ENCODE measurements around the gene TSPEAR.

GRCh38 chr21:44603911-44604310, 107.5 kb downstream of the TSPEAR start:
- no peak for TF ChIP-seq ZNF324 (CRISPR knock-in tag; IDR thresholded peaks at IDR 0.05)
- TF ChIP-seq TRIM24 (IDR thresholded peaks at IDR 0.05): no peak
- no peak for TF ChIP-seq CTCF (IDR thresholded peaks at IDR 0.05 in 2 of 3, conservative IDR thresholded peaks at IDR 0.05 in 1 of 3; ENCODE audit: insufficient read depth in 2 of 3, low read depth in 1 of 3, low read length in 3 of 3)
- TF ChIP-seq JUNB (CRISPR knock-in tag; conservative IDR thresholded peaks at IDR 0.05): no peak
- no peak for TF ChIP-seq EZH2 (IDR thresholded peaks at IDR 0.05; ENCODE audit: borderline replicate concordance, low read depth, low read length)
- no peak for TF ChIP-seq ADNP (tag; IDR thresholded peaks at IDR 0.05)
